ENCODE measurements around the gene KIR2DL3. TPM values are rescaled to one million over a fixed set of nuclear protein-coding genes. Genes with fewer than 3 reads are reported as not detected.

The KIR2DL3 gene
- not detected in 2 replicates for total RNA-seq

GRCh38 chr19:54738306-54738705 lies at the start of gene KIR2DL3:
Gene KIR2DL3 (plus strand): TSS chr19:54738513. CDS start chr19:54738546, 33 bp downstream.

GRCh38 chr19:54724142-54724541 lies 14.2 kb upstream of the KIR2DL3 start, which contains the start of gene KIR3DL3:
Gene KIR3DL3 (plus strand): TSS chr19:54724442. CDS start chr19:54724497, 55 bp downstream.

GRCh38 chr19:54769646-54770045 lies 31.3 kb downstream of the KIR2DL3 start, which contains the start of gene KIR2DL1:
Gene KIR2DL1 (plus strand): TSS chr19:54769793. CDS start chr19:54769851, 58 bp downstream.

Small RNA genes within 50 kb of the gene (small RNA-seq; reads per million reads assigned to genes)
- gene AC245128.2 (not detected), gene KIR3DP1 (not detected)

Other genes with a start within 250 kb of the KIR2DL3 start
- gene LAIR2, start 235.7 kb upstream of the KIR2DL3 start, total RNA-seq, result not detected in 2 replicates
- gene LILRA2, start 164.7 kb upstream of the KIR2DL3 start, total RNA-seq, result not detected in 2 replicates
- not detected in 2 replicates for gene LILRA1, start 144.9 kb upstream of the KIR2DL3 start, total RNA-seq
- gene LILRB1, start 108.0 kb upstream of the KIR2DL3 start, total RNA-seq, result not detected in 2 replicates
- not detected in 2 replicates for gene LILRB4, start 75.5 kb upstream of the KIR2DL3 start, total RNA-seq
- not detected in 2 replicates for gene KIR3DL3, start 14.1 kb upstream of the KIR2DL3 start, total RNA-seq
- not detected in 2 replicates for gene KIR2DL1, start 31.3 kb downstream of the KIR2DL3 start, total RNA-seq
- not detected in 2 replicates for gene KIR2DL4, start 65.1 kb downstream of the KIR2DL3 start, total RNA-seq
- gene KIR3DL1, start 78.0 kb downstream of the KIR2DL3 start, total RNA-seq, result not detected in 2 replicates
- not detected in 2 replicates for gene KIR2DS4, start 94.2 kb downstream of the KIR2DL3 start, total RNA-seq
- gene KIR3DL2, start 111.9 kb downstream of the KIR2DL3 start, total RNA-seq, result not detected in 2 replicates
- not detected in 2 replicates for gene FCAR, start 135.7 kb downstream of the KIR2DL3 start, total RNA-seq
- not detected in 2 replicates for gene NCR1, start 167.6 kb downstream of the KIR2DL3 start, total RNA-seq
- not detected in 2 replicates for gene NLRP7, start 209.0 kb downstream of the KIR2DL3 start, total RNA-seq
- 0.65 TPM in 1 of 2 replicates, not detected in the other for gene NLRP2, start 227.9 kb downstream of the KIR2DL3 start, total RNA-seq

Data from articular chondrocyte of knee joint (primary cell).